Central memory CD4-positive, alpha-beta T cell (primary cell): ENCODE results near the gene SAA2.
"Not testable (repeated sequence)": the region's sequence is repeated elsewhere in the genome, so short reads cannot be mapped to it uniquely, and the experiment has no call there.

ENCODE experiments used
- DNase-seq: peaks from one replicate; pipeline ENCODE4 v3.0.0; 2022

The SAA2 gene

GRCh38 chr11:18247191-18247581 is 1.3 kb downstream of the SAA2 start:
- DNase-seq, result not testable (repeated sequence)

GRCh38 chr11:18246379-18247190 is 1.9 kb downstream of the SAA2 start:
- peak; percentile 30 for DNase-seq

- no peak for DNase-seq
Measured at GRCh38 chr11:18245396-18245795, 3.1 kb downstream of the SAA2 start.

GRCh38 chr11:18243783-18244362 is 4.6 kb downstream of the SAA2 start:
- peak; percentile 72 for DNase-seq

GRCh38 chr11:18239655-18240054 is 8.8 kb downstream of the SAA2 start:
- no peak for DNase-seq

- DNase-seq, result no peak
Measured at GRCh38 chr11:18236664-18237356, 11.7 kb downstream of the SAA2 start, which contains the start of gene SAA4. TSS of gene SAA4 (minus strand) at chr11:18236802. CDS start at chr11:18235926, 876 bp downstream.

- no peak for DNase-seq
Measured at GRCh38 chr11:18235394-18236334, 12.8 kb downstream of the SAA2 start.

GRCh38 chr11:18233912-18234311 is 14.6 kb downstream of the SAA2 start:
- DNase-seq, result no peak

GRCh38 chr11:18230859-18231258 is 17.6 kb downstream of the SAA2 start:
- no peak for DNase-seq

GRCh38 chr11:18229501-18229900 is 19.0 kb downstream of the SAA2 start:
- DNase-seq, result no peak

- DNase-seq, result no peak
Measured at GRCh38 chr11:18225913-18226312, 22.6 kb downstream of the SAA2 start.

GRCh38 chr11:18223591-18224387 is 24.7 kb downstream of the SAA2 start:
- DNase-seq, result no peak

GRCh38 chr11:18222814-18223421 is 25.6 kb downstream of the SAA2 start:
- DNase-seq, result no peak

- no peak for DNase-seq
Measured at GRCh38 chr11:18221274-18221876, 27.1 kb downstream of the SAA2 start.

- DNase-seq, result no peak
Measured at GRCh38 chr11:18209058-18209457, 39.4 kb downstream of the SAA2 start.

- no peak for DNase-seq
Measured at GRCh38 chr11:18204771-18205170, 43.7 kb downstream of the SAA2 start.

- no peak for DNase-seq
Measured at GRCh38 chr11:18204220-18204619, 44.2 kb downstream of the SAA2 start.

- no peak for DNase-seq
Measured at GRCh38 chr11:18203723-18204122, 44.7 kb downstream of the SAA2 start.

GRCh38 chr11:18197738-18198137 is 50.7 kb downstream of the SAA2 start:
- not testable (repeated sequence) for DNase-seq

- DNase-seq, result no peak
Measured at GRCh38 chr11:18196532-18196931, 51.9 kb downstream of the SAA2 start.
